SK-N-SH treated with all-trans-retinoic acid at 6 μM for 48 hours (cell line): ENCODE data around the gene FBXL13.

ENCODE experiments used
- ATAC-seq: fragments of 200-7000 bp; cut with Tn5 transposase; 3 replicates; pipeline ENCODE4 v1.9.1; 2020; ENCODE audit warnings: mild to moderate bottlenecking, moderate library complexity
- BACH2 ChIP-seq: fragments of 250-450 bp; sonication (Bioruptor Pico); IDR thresholded peaks from 2 replicates; pipeline ENCODE4 v1.9.0; 2021; ENCODE audit warnings: mild to moderate bottlenecking, borderline replicate concordance
- CREB5 ChIP-seq: fragments of 250-450 bp; sonication (Bioruptor Pico); IDR thresholded peaks from 2 replicates; pipeline ENCODE4 v1.5.1; 2020; ENCODE audit warnings: low read depth, mild to moderate bottlenecking, moderate library complexity
- CSDC2 ChIP-seq: fragments of 250-450 bp; sonication (Bioruptor Pico); IDR thresholded peaks from 2 replicates; pipeline ENCODE4 v1.5.0; 2020; ENCODE audit warnings: mild to moderate bottlenecking, moderate library complexity
- CSRNP3 ChIP-seq: fragments of 250-450 bp; sonication (Bioruptor Pico); IDR thresholded peaks from 2 replicates; pipeline ENCODE4 v1.5.1; 2021; ENCODE audit warnings: mild to moderate bottlenecking, moderate library complexity
- ESRRG ChIP-seq: fragments of 250-450 bp; sonication (Bioruptor Pico); IDR thresholded peaks from 2 replicates; pipeline ENCODE4 v1.6.1; 2021; ENCODE audit warnings: mild to moderate bottlenecking
- GLIS3 ChIP-seq: fragments of 250-450 bp; sonication (Bioruptor Pico); IDR thresholded peaks from 2 replicates; pipeline ENCODE4 v1.5.0; 2020; ENCODE audit warnings: mild to moderate bottlenecking, moderate library complexity
- ISL1 ChIP-seq: fragments of 250-450 bp; sonication (Bioruptor Pico); IDR thresholded peaks from 2 replicates; pipeline ENCODE4 v2.1.2; 2022; ENCODE audit warnings: mild to moderate bottlenecking, moderate library complexity
- OSR1 ChIP-seq: fragments of 250-450 bp; sonication (Bioruptor Pico); IDR thresholded peaks from 2 replicates; pipeline ENCODE4 v1.8.0; 2022; ENCODE audit warnings: moderate library complexity, mild to moderate bottlenecking, inconsistent platforms
- POU6F1 ChIP-seq: fragments of 250-450 bp; sonication (Bioruptor Pico); IDR thresholded peaks from 2 replicates; pipeline ENCODE4 v1.8.0; 2021; ENCODE audit warnings: low read depth, mild to moderate bottlenecking, moderate library complexity, borderline replicate concordance
- PPARA ChIP-seq: fragments of 250-450 bp; sonication (Bioruptor Pico); IDR thresholded peaks from 2 replicates; pipeline ENCODE4 v1.5.0; 2020; ENCODE audit warnings: mild to moderate bottlenecking, borderline replicate concordance
- RARB ChIP-seq: fragments of 250-450 bp; sonication (Bioruptor Pico); IDR thresholded peaks from 2 replicates; pipeline ENCODE4 v1.8.0; 2021; ENCODE audit warnings: mild to moderate bottlenecking, moderate library complexity
- SNAI2 ChIP-seq: fragments of 250-450 bp; sonication (Bioruptor Pico); IDR thresholded peaks from 2 replicates; pipeline ENCODE4 v1.5.0; 2020; ENCODE audit warnings: mild to moderate bottlenecking, moderate library complexity
- TCF4 ChIP-seq: fragments of 250-450 bp; sonication (Bioruptor Pico); IDR thresholded peaks from 2 replicates; pipeline ENCODE4 v1.8.0; 2021; ENCODE audit warnings: mild to moderate bottlenecking, moderate library complexity, borderline replicate concordance
- TOX ChIP-seq: fragments of 250-450 bp; sonication (Bioruptor Pico); IDR thresholded peaks from 2 replicates; pipeline ENCODE4 v1.8.0; 2021; ENCODE audit warnings: mild to moderate bottlenecking, moderate library complexity, borderline replicate concordance
- ZC3H10 ChIP-seq: fragments of 250-450 bp; sonication (Bioruptor Pico); IDR thresholded peaks from 2 replicates; pipeline ENCODE4 v1.5.1; 2021; ENCODE audit warnings: mild to moderate bottlenecking, moderate library complexity
- ZFP3 ChIP-seq: fragments of 250-450 bp; sonication (Bioruptor Pico); IDR thresholded peaks from 2 replicates; pipeline ENCODE4 v1.5.0; 2020; ENCODE audit warnings: mild to moderate bottlenecking, moderate library complexity
- ZFP30 ChIP-seq: fragments of 450-650 bp; formaldehyde crosslinking; IDR thresholded peaks from 2 replicates; pipeline ENCODE4 v1.5.0; 2022; ENCODE audit warnings: mild to moderate bottlenecking, moderate library complexity
- ZNF565 ChIP-seq: fragments of 450-650 bp; formaldehyde crosslinking; conservative IDR thresholded peaks from 2 replicates; pipeline ENCODE4 v1.5.0; 2020; ENCODE audit warnings: low read depth, mild to moderate bottlenecking, moderate library complexity
- ZNF70 ChIP-seq: fragments of 450-650 bp; formaldehyde crosslinking; IDR thresholded peaks from 2 replicates; pipeline ENCODE4 v1.5.0; 2020; ENCODE audit warnings: mild to moderate bottlenecking, moderate library complexity
- ZNF8 ChIP-seq: fragments of 450-650 bp; formaldehyde crosslinking; IDR thresholded peaks from 2 replicates; pipeline ENCODE4 v1.5.0; 2020; ENCODE audit warnings: mild to moderate bottlenecking, moderate library complexity

FBXL13 gene

GRCh38 chr7:102823390-102824119 is 251.0 kb downstream of the FBXL13 start:
- ATAC-seq, result peak; percentile 55
- TF ChIP-seq CSRNP3 (CRISPR knock-in tag), result no peak
- no peak for TF ChIP-seq CSDC2 (CRISPR knock-in tag)
- no peak for TF ChIP-seq CREB5
- TF ChIP-seq ISL1 (CRISPR knock-in tag), result no peak
- no peak for TF ChIP-seq RARB (CRISPR knock-in tag)
- TF ChIP-seq GLIS3 (CRISPR knock-in tag), result no peak
- no peak for TF ChIP-seq ZFP3 (CRISPR knock-in tag)
- TF ChIP-seq POU6F1 (CRISPR knock-in tag), result no peak
- no peak for TF ChIP-seq ZFP30 (CRISPR knock-in tag)
- TF ChIP-seq OSR1 (CRISPR knock-in tag), result no peak

DNA sequence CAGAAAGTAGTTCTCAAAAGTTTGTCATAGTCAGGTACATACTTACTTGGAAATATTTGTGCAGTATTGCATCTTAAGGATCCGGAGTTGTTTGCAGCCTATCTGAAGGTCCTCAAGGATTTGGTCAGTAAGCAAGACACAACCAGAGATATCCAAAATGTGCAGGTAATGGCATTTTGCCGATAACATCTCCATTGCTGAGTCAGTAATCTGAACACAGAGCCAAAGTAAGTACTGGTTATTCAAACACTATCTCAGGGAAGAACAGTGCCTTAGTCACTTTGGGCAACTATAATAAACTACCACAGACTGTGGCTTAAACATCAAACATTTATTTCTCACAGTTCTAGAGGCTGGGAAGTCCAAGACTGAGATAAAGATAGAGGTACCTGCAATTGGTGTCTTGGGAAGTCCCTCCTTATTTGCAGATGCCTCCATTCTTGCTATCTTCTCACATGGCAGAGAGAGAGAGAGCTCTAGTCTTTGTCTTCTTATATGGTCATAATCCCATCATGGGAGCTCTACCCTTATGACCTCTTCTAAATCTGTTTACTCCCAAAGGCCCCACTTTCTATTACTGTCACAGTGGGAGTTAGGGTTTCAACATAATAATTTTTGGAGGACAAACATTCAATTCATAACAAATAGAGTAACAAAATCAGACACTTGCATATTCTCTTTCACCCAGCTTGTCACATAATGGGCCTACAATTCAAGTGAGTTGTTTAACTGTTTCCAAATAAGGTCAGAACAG is 252.4 kb downstream of the FBXL13 start:
- no peak for TF ChIP-seq ESRRG (CRISPR knock-in tag)
- no peak for ATAC-seq

GRCh38 chr7:102819151-102819550 is 255.4 kb downstream of the FBXL13 start:
- TF ChIP-seq ESRRG (CRISPR knock-in tag) (no peak), GLIS3 (CRISPR knock-in tag) (no peak), RARB (CRISPR knock-in tag) (no peak), ZNF70 (no peak), TCF4 (CRISPR knock-in tag) (no peak), ZC3H10 (CRISPR knock-in tag) (no peak), PPARA (CRISPR knock-in tag) (no peak), CREB5 (no peak), BACH2 (CRISPR knock-in tag) (no peak), ZFP3 (CRISPR knock-in tag) (no peak), TOX (CRISPR knock-in tag) (no peak), ZNF8 (CRISPR knock-in tag) (no peak), POU6F1 (CRISPR knock-in tag) (no peak), ZNF565 (CRISPR knock-in tag) (no peak), SNAI2 (CRISPR knock-in tag) (no peak), OSR1 (CRISPR knock-in tag) (no peak)
- TF ChIP-seq, all 23 proteins: peak for 0
- ATAC-seq, result no peak
